Ramos (cell line): ENCODE results near the gene DNM1L.

Experiments used
- in situ Hi-C: fragments of 300-500 bp; cut with MboI; formaldehyde crosslinking; loops from one replicate; pipeline ENCODE4 v1.14.3; 2022; ENCODE audit warnings: low sequenced_read_pairs; ENCODE audit not compliant: unreplicated experiment

Gene DNM1L

DNA sequence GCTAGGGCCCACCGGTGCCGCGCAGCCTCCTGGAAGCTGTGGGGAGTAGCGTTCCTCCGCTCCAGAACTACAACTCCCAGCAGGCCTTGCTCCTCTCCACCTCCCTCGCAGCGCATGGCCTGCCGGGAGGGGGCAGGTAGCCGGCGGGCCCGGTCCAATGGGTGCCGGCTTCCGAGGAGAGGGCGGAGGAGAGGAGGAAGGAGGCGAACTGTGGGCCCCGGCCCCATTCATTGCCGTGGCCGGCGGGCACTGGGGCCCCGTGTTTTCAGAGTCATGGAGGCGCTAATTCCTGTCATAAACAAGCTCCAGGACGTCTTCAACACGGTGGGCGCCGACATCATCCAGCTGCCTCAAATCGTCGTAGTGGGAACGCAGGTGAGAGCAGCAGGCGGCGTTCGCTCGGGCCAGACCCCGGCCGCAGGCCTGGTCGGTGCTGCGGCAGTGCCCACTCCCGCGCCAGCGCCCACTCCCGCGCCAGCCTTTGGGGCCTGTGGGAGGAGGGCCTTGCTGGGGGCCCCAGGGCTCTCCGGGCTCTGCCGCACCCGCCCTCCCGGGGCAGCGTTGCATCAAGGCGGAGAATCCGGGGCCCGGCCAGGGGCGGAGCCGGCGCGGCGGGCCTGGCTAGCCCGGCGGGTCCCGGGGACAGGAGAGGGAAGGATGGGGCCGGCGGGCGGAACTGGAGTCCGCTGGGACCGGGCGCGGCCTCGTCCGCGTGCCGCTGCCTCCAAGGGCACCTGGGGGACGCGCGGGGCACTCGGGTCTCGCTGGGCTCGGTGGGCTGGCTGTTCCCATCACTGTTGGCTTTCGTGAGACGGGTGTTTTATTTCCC lies at the start of gene DNM1L:
Gene DNM1L, plus strand, starts transcription at position 211 of the 829 bp plus-strand sequence. Its CDS starts 63 bp downstream, at position 274.
- in situ Hi-C loops: no loop called here

DNA sequence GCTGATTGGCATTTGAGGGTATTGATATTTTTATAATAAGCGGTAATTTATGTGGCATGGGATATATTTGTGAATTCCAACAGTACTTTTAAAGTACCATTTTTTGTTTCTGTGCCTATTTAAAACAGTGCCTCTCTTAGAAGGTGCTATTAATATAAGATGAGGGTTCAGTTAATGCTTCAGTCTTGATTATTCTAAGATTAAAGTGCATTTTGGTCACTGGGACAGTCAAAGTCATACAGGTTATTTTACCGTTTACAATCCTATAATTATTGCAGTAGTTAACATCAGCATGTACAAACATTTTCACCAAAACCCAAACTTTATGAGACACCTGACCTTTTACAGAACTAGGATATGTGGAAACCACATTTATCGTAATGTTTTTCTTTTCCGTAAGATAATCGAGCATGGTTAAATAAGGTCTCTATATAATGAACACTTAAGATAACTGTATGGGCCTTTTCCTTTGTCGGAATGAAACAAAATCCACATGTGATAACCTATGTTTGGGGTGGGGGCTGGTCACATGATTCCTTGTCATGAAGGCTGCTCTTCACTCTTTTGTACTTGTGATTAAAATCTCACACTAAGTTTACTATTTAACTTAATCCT lies 37.7 kb upstream of the DNM1L start:
- in situ Hi-C loops: no loop called here

DNA sequence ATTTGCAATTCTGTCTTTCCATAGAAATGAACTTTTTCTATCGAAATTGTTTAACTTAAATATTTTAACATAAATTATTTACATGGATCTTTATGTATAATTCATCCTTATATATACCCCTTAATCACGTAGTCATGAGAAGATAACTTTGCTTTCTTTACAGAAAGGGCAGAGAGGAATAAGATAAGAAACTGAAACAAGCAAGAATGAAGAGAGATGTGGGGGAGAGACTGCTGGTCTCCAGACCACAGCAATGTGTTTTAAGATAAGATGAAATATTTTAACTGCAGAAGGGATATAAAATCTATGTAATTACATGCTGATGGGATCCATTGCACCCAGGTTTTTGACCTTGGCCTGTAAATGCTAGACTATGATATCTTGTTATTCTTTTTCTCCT lies 34.7 kb upstream of the DNM1L start:
- in situ Hi-C loops: no loop called here

DNA sequence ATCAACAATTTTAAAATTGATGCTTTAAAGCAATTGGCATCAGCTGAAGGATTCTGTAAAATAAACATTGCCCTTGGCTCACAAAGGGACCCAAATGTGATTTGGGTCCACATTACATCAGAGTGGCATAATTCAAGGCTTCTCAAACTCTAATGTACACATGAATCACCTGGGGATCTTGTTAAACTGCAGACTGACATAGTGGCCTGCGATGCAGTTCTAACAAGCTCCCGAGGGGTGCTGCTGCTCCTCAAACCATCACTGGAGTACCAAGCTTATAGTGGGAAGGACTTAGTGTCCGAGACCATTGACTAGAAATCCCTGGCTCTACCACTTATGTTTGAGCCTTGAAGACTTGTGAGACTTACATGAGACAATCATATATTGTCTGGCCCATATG lies 31.8 kb upstream of the DNM1L start:
- in situ Hi-C loops: no loop called here

DNA sequence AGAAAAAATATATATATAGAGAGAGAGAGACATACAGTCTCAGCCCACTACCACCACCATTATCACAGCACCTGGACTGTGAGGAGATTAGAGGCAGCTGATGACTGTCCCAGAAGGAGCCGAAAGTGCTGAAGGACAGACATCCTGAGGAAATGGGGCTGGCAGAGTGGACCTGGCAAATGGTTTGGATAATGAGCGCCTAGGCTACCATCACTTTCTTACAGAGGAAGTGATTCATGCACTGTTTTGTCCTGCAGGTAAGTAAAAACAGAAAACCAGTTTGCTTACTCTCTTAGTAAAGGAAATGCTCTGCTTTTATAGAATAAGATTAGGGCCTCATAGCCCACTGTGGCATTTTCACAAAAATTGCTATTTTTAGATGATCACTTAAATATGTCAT lies 28.6 kb upstream of the DNM1L start:
- in situ Hi-C loops: loop anchor here (25.0 kb wide), 1 partner anchor 988 kb away; the partner anchor contains the start of gene ETFBKMT

DNA sequence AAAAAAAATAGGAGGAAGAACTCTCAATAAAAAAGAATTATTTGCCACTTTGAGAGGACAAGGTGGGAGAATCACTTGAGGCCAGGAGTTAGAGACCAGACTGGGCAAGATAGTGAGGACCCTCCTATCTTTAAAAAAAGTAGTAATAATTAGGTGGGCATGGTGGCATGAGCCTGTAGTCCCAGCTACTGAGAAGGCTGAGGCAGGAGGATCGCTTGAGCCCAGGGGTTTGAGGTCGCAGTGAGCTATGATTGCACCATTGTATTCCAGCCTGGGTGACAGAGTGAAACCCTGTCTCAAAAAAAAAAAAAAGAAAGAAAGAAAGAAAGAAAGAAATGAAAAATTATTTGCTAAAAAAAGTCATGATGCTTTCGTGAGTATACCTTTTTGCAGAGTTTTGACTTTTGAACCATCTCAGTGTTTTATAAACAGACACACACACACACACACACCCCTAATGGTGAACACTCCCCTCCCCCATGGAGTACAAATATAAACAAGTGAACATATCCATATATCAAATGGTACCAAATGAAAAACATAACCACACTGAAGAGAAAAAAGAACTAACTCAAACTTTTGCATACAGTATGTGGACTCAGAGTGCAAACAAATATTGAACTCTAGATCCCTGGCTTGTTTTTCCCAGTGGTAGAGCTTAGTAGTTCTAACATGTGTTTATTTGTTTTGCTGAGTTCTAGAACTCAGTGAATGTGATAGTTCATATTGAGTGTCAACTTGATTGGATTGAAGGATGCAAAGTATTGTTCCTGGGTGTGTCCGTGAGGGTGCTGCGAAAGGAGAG lies 27.7 kb upstream of the DNM1L start:
- in situ Hi-C loops: loop anchor here (25.0 kb wide), 1 partner anchor 989 kb away; the partner anchor contains the start of gene ETFBKMT

DNA sequence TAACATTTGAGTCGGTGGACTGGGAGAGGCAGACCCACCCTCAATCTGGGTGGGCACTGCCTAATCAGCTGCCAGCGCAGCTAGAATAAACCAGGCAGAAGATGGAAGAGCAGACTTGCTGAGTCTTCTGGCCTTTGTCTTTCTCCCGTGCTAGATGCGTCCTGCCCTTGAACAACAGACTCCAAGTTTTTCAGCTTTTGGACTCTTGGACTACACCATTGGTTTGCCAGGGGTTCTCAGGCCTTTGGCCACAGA lies 27.2 kb upstream of the DNM1L start:
- in situ Hi-C loops: loop anchor here (25.0 kb wide), 1 partner anchor 990 kb away; the partner anchor contains the start of gene ETFBKMT

DNA sequence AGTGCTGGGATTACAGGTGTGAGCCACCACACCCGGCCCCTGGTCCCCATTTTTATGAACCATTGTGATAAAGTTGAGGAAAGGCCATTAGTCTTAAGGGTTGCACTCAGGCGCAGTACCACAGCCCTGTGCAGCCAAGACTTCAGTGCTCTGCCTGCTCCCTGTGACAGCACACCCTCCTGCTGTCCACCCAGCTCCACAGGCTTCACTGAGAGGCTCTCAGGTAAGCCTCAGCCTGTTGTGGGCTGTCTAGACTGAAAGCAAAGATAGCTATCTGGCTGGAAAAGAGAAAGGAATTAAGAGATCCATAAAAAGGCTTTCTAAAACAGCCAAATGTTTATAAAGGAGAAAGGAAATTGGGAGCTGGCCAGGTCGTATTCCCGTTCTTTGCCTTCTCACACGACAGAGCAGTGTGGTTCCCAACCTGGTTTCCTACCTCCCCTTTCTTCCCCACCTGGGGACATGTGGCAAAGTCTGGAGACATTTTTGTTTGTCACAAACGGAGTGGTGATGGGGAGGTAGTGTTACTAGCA lies 19.1 kb upstream of the DNM1L start:
- in situ Hi-C loops: loop anchor here (25.0 kb wide), 1 partner anchor 998 kb away; the partner anchor contains the start of gene ETFBKMT

DNA sequence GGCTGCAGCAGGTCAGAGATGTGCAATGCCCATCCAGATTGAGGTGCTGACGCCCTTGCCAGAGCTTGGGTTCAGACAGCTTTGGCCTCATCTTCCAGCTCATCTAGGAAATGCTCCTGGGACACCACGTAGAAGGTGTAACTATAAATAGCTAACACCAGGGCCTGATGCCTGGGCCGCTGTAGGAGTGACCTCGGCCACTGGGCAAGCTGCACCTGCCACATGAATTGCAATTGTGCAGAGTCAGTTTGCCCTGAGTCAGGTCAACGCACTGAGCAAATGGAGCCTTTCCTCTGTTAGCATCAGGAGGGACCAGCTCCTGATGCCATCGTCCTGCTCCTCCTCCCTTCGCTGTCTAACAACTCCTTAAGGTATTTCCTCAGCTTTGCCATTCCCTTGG lies 17.4 kb upstream of the DNM1L start:
- in situ Hi-C loops: loop anchor here (25.0 kb wide), 1 partner anchor 999 kb away; the partner anchor contains the start of gene ETFBKMT

DNA sequence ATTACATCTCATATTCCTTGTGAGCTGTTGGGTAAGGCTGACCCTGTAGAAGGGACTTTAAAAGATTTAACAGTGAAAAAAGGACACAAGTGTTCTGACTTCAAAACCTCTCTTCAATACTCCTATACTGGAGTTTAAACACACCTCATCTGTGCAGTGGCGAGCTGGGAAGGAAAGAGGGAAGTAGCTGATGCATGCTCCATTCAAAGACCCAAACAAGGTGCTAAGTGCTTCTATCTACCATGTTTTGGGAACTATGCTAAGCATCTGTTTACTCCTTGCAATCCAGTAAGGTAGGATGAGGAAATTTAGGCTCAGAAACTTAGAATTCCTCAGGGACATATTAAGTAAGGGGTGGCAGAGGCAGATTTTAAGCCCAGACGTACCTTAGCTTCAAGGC lies 16.4 kb upstream of the DNM1L start:
- in situ Hi-C loops: loop anchor here (25.0 kb wide), 1 partner anchor 1000 kb away; the partner anchor contains the start of gene ETFBKMT

DNA sequence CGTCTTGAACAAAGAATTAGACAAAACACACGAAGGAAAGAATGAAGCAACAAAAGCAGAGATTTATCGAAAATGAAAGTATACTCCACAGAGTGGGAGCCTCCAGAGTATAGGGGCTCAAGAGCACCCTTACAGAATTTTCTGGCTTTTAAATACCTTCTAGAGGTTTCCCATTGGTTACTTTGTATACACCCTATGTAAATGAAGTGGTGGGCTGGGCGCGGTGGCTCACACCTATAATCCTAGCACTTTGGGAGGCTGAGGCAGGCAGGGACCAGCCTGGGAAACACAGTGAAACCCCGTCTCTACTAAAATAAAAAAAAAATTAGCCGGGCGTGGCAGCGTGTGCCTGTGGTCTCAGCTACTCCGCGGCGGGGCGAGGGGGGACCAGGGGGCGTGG lies 13.1 kb upstream of the DNM1L start:
- in situ Hi-C loops: loop anchor here (25.0 kb wide), 1 partner anchor 1004 kb away; the partner anchor contains the start of gene ETFBKMT

DNA sequence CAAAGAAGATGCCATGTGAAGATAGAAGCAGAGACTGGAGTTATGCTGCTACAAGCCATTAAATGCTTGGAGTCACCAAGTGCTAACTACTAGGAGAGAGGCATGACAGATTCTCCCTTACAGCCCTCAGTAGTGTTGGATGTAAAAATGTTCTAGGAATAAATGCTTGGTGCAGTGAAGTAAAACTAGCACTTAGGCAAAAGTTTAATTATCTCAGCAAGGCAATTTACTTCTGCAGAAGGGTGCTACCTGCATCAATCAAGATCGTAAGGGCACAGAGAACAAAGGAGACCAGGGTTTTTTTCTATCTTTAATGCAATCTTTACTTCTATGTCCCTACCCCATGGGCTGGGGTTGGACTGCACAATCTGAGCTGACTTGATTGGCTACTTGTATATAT lies 9.5 kb upstream of the DNM1L start:
- in situ Hi-C loops: loop anchor here (25.0 kb wide), 1 partner anchor 1007 kb away; the partner anchor contains the start of gene ETFBKMT

DNA sequence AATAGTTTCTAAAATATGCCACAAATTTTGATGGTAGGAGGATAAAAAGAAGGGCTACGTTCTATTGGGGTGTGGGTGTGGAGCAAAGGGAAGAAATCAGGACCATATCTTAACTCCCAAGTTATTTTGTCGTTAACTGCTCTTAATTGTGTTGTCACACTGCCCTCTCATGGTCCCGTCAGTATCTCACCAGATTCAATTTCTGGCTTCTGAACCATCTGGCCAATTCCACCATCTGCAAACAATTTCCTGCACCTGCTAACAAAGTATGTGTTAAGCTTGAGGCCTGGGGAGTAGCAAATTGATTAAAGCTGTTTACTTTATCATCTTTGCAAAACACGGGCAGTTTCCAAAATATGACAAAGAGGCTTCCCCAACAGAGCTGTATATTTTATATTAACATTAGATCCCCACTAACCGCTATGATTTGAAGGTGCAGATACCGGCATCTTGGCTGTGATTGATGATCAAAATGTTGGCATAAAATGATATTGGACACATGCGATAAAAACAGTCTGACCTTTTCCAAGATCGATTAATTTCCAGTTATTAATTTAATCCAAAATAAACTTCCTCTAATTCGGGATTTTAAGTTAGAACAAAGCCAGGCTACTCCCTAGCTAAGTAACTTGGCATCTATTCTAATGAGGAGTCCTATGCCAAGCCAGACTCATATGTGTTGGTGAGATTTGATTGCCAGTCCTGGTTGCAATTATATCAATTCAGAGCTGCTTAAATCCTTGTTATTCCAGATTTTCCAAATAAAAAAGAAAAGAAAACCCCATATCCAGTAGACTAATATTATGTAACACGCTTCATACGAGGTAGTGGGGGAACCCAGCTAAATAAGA lies 6.9 kb upstream of the DNM1L start:
- in situ Hi-C loops: loop anchor here (5.0 to 25.0 kb wide), 2 partner anchors 220 to 1010 kb away; partner anchors contain the start of gene ETFBKMT

DNA sequence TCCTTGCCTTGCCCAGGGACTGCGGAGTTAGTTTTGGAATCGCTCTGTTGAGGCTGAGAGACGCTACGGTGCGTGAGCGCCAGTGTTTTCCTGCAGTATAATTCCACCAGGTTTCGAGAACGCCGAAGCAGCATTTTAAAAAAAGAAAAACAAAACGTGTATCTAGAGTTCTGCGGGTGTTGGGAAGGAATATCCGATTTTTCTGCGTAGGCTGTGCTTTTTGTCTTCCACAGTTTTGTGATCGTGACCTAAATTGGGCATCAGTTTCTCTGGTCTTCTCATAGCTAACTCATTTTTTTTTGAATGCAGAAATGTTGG lies 778 bp downstream of the DNM1L start:
- in situ Hi-C loops: no loop called here

DNA sequence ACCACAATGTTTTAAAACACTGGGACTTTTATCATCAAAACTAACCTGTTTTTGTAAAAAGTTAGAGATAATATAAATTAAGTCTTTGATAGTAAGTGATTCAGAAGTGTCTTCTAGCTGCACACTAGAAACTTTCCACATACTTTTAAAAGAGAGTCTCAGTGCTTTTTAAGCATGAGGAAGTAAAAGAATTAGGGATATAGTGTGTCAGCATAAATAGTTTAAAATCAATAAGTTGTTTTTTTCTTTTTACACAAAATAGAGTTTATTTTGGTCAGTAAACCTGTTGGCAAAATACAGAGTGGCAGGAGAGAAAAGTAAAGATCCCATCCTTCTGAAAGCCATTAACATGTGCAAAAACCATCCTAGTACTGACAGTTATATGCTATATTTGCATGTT lies 1.7 kb downstream of the DNM1L start:
- in situ Hi-C loops: no loop called here

DNA sequence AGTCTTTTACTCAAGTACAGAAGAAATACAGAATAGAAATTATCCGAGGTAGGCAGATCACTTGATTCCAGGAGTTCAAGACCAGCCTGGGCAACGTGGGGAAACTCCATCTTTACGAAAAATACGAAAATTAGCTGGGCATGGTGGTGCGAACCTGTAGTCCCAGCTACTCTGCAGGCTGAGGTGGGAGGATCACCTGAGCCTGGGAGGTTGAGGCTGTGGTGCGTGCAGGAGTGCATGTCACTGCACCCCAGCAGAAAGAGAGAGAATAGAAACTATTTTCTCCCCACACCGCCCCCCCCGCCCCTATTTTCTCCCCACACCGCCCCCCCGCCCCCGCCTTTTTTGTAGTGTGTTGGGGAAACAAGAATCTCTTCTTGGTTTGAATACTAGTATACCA lies 2.2 kb downstream of the DNM1L start:
- in situ Hi-C loops: no loop called here

DNA sequence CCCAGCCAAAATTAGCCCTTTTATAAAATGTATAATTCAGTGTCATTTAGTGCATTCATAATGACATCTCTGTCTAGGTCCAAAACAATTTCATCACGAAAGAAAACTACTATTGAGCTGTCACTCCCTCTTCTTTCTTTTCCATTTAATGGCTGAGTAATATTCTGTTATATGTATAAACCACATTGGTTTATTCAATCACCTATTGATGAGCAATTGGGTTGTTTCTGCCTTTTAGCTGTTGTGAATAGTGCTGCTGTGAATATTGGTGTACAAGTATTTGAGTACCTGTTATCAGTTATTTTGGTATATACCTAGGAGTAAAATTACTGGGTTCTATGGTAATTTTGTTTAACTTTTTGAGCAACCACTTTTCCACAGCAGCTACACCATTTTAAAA lies 7.2 kb downstream of the DNM1L start:
- in situ Hi-C loops: no loop called here

DNA sequence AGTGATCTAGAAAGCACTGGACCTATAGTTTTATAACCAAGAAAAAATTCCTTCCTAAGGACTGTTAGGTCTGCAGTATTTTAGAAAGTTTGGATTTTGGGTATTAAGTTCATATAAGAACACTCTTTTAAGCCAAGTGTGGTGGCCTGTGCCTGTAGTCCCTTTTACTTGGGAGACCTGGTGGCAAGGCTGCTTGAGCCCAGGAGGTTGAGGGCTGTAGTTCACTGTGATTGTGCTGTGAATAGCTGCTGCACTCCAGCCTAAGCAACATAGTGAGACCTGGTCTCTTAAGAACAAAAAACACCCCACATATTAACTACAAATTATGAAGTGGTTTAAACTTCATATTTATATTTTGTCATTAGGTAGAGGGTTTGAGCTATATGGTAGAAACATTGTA lies 9.7 kb downstream of the DNM1L start:
- in situ Hi-C loops: no loop called here

DNA sequence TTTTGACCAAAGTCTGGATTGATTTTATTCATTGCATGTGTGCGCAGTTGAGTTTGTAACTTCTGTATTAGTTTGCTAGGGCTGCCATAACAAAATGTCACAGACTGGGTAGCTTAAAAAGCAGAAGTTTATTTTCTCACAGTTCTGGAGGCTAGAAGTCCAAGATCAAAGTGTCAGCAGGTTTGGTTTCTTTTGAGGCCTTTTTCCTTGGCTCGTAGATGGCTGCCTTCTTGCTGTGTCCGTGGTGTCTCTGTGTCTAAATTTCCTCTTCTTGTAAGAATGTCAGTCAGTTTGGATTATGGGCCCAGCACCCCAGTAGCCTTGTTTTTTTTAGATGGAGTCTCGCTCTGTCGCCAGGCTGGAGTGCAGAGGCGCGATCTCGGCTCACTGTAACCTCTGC lies 11.8 kb downstream of the DNM1L start:
- in situ Hi-C loops: no loop called here

DNA sequence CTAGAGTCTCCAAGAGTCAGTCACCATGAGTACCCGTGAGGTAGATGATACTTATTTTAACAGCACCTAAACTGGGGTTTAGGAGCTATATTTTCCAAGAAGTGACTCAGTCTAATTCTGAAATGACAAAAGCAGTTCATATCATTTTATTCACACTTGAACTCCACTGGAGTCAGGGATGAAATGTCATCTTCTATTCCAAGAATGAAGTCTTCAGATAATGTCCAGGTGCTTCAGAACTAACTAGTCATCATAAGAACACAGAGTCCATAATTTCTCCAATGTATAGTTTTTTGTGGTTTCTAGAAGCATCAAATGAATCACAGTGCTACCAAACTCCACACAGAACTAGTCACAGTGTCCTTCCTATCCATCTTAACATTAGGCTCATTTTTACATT lies 13.3 kb downstream of the DNM1L start:
- in situ Hi-C loops: no loop called here
